Renal pelvis (tissue), 4 donors: ENCODE results near the gene SSR4. TPM values are rescaled to one million over a fixed set of nuclear protein-coding genes. Genes with fewer than 3 reads are reported as not detected.

Experiments
- DNase-seq: peaks from one replicate; pipeline ENCODE4 v3.0.0-alpha.2; 2013
- polyA plus RNA-seq, 3 donors: library from polyadenylated mRNA; unstranded; fragments of 120-200 nt; gene quantifications; one replicate each; pipeline ENCODE4 v1.2.1, GENCODE V29; 2013; ENCODE audit not compliant: insufficient read length in 3 of 3

SSR4 gene
- polyA plus RNA-seq, 3 donors: 156 to 181 (median 168) TPM

GRCh38 chrX:153765138-153766079 lies 29.1 kb upstream of the SSR4 start:
- DNase-seq: no peak

DNA sequence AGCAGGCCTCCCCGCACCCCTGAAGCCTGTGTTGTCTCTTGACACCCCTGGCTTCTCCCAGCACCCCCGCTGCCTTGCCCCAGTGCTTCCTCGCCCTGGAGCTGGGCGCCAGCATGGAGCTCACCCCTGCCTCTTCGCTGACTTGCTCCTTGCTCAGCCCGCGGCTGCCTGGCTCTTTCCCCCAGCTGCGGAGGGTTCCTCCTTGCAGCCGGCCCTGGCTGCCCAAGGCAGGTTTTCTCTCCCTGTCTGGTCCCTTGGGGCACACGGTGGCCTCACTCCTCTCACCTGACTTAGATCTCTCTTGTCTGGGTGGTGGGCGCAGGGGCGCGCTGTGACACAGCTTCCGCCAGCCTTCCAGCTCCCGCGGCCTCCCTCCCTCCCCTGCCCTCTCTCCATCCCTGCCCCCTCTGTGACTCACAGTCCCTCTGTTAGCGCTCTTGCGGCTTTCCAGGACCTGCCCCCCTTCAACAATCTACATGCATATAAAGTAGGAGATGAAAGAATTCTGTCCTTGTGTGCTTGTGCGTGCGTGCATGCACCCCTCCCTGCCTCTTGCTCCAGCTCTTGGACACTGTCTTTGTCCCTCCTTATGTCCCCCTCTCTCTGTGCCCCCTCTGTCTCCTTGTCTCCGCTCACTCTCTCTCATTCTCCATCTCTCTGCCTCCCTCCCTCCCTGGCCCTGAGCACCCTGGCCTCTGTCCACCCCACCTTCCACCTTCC lies 28.2 kb upstream of the SSR4 start:
- DNase-seq: no peak

DNA sequence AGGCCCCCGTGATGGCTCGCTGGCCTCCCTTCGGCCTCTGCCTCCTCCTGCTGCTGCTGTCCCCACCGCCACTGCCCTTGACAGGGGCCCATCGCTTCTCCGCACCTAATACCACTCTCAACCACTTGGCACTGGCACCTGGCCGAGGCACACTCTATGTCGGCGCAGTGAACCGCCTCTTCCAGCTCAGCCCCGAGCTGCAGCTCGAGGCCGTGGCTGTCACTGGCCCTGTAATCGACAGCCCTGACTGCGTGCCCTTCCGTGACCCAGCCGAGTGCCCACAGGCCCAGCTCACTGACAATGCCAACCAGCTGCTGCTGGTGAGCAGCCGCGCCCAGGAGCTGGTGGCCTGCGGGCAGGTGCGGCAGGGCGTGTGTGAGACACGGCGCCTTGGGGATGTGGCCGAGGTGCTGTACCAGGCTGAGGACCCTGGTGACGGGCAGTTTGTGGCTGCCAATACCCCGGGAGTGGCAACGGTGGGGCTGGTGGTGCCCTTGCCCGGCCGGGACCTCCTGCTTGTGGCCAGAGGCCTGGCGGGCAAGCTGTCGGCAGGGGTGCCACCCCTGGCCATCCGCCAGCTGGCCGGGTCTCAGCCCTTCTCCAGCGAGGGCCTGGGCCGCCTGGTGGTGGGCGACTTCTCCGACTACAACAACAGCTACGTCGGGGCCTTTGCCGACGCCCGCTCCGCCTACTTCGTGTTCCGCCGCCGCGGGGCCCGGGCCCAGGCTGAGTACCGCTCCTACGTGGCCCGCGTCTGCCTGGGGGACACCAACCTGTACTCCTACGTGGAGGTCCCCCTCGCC lies 27.4 kb upstream of the SSR4 start:
- no peak for DNase-seq

DNA sequence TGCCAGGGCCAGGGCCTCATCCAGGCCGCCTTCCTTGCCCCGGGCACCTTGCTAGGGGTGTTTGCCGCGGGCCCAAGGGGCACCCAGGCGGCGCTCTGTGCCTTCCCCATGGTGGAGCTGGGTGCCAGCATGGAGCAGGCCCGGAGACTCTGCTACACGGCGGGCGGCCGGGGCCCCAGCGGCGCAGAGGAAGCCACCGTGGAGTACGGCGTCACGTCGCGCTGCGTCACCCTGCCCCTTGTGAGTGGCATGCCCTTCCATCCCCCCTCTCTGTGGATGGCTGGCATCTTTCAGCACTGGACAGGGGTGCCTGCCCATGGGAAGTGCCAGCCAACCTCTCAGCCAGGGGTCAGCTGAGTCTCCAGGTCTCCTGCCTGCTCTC lies 26.8 kb upstream of the SSR4 start:
- DNase-seq: no peak

DNA sequence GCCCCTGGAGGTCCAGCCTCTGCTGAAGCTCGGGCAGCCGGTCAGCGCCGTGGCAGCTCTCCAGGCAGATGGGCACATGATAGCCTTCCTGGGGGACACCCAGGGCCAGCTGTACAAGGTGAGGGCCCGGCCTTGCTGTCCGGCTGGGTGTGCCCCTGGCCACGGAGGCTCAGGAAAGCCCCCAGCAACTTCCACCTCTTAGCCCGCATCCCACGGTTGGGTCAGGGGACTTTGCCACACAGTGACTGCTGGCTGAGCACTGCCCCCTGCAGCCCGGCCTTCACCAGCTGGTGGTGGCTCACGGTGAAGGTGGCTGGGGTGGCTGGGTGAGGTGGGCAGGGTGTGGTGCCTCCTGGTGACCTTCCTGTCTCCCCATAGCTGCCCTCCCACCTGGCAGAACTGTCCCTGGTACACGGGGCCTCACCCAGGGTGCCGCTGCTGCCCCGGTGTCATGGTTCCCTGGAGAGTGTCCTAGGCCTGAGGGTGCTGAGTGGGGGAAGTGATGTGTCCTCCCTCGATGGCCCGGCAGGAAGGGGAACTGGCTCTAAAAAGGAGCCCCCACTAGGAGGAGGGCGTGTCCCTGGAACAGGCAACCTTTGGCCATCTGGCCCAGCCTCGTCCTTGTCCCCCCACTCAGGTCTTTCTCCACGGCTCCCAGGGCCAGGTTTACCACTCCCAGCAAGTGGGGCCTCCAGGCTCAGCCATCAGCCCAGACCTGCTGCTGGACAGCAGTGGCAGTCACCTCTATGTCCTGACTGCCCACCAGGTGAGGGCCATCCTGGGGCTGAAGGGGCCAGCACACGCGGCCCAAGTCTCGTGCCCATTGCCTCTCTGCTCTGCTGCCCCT lies 25.9 kb upstream of the SSR4 start:
- no peak for DNase-seq

- DNase-seq: no peak
Measured at GRCh38 chrX:153769158-153769864, 25.2 kb upstream of the SSR4 start.

DNA sequence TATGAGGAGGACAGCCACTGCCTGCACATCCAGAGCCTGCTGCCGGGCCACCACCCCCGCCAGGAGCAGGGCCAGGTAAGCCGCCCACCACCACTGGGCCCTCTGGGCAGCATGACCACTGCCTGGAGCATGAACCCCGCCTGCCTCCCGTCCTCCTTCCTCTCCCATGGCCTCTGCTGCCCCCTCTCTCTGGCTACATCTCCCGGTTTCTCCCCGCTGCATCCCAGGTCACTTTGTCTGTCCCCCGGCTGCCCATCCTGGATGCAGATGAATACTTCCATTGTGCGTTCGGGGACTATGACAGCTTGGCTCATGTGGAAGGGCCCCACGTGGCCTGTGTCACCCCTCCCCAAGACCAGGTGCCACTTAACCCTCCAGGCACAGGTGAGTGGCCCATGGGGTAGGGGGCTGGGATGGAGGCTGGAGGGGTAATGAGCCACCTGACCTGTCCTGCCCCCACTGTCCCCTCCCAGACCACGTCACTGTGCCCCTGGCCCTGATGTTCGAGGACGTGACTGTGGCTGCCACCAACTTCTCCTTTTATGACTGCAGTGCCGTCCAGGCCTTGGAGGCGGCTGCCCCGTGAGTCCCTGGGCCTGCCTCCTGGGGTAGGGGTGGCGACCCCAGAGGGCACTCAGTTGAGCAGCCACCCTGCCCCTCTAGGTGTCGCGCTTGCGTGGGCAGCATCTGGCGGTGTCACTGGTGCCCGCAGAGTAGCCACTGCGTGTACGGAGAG lies 24.4 kb upstream of the SSR4 start:
- no peak for DNase-seq

GRCh38 chrX:153770601-153771414 lies 23.7 kb upstream of the SSR4 start:
- no peak for DNase-seq

DNA sequence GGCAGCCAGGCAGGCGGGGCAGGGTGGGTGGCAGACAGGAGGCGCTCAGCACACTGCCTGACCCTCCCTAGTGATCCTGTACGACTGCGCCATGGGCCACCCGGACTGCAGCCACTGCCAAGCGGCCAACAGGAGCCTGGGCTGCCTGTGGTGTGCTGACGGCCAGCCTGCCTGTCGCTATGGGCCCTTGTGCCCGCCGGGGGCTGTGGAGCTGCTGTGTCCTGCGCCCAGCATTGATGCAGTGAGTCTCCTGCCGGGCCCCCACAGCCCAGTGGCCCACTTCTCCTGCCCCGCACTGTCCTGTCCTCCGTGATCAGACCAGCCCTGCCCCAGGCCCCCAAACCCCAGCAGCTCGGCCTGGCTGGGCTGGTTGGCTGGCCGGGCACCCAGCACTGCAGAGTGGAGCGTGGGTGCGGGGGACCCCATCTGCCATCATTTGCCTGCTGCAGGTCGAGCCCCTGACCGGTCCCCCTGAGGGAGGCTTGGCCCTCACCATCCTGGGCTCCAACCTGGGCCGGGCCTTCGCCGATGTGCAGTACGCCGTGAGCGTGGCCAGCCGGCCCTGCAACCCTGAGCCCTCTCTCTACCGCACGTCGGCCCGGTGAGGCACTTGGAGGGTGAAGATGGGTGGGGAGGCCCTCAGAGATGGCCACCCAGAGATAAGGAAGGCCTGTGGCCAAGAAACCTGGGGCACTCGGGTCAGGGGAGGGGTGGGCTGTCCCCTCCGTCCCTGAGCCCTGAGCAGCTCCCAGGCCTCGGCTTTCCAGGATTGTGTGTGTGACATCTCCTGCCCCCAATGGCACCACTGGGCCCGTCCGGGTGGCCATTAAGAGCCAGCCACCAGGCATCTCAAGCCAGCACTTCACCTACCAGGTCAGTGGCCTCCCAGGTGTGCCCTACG lies 22.8 kb upstream of the SSR4 start:
- DNase-seq: no peak

DNA sequence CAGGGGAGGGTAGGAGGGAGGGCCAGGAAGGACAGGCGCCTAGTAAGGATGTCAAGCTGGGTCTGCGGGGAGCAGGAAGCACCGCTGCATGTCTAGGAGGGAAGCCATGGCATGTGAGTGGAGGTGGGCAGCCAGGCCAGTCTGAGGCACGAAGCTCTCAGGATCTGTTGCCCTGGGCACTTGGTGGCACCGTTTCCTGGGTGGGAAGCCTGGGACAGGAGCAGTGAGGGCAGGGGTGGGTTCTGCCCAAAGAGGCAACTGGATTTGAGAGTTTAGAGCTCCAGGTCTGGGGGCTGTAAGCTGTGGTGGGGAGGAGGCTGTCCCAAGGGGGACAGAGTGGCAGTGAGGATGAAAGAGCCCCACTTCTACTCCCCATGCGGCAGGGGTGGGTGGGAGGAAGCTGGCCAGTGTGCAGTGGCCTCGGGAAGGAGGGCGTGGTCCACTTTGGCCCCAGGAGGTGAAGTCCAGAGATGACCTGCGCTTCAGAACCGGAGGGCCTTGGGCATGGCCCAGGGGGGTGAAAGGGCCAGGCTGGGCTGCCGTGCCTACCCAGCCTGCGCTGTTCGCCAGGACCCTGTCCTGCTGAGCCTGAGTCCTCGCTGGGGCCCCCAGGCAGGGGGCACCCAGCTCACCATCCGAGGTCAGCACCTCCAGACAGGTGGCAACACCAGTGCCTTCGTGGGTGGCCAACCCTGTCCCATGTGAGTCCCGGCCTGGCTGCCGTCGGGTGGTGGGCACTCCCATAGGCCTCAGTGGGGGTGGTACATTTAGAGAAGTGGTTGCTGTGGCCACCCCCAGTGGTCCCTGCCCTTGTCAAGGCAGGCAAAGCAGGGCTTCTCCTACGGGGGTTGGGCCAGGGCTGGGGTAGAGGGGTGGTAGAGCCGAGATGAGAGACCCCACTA lies 21.9 kb upstream of the SSR4 start:
- DNase-seq: no peak

- no peak for DNase-seq
Measured at GRCh38 chrX:153773218-153773611, 21.3 kb upstream of the SSR4 start.

DNA sequence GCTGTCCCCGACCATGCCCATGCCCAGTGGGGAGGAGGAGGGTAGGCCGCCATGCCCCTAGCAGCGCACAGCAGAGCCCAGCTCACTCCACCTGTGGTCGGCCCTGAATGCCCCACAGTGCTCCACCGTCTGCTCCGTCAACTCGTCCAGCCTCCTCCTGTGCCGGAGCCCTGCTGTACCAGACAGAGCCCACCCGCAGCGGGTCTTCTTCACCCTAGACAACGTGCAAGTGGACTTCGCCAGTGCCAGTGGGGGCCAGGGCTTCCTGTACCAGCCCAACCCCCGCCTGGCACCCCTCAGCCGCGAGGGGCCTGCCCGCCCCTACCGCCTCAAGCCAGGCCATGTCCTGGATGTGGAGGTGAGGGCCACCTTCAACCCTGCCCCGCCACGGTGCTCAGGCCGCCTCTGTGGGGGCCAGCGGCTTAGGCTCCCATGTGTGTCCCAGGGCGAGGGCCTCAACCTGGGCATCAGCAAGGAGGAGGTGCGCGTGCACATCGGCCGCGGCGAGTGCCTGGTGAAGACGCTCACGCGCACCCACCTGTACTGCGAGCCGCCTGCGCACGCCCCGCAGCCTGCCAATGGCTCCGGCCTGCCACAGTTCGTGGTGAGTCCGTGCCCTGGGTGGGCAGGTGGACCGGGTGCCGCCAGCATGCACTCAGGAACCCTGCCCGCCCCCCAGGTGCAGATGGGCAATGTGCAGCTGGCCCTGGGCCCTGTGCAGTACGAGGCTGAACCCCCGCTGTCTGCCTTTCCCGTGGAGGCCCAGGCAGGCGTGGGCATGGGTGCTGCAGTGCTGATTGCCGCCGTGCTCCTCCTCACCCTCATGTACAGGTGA lies 20.5 kb upstream of the SSR4 start:
- DNase-seq: no peak

GRCh38 chrX:153774576-153775292 lies 19.7 kb upstream of the SSR4 start:
- DNase-seq: no peak

DNA sequence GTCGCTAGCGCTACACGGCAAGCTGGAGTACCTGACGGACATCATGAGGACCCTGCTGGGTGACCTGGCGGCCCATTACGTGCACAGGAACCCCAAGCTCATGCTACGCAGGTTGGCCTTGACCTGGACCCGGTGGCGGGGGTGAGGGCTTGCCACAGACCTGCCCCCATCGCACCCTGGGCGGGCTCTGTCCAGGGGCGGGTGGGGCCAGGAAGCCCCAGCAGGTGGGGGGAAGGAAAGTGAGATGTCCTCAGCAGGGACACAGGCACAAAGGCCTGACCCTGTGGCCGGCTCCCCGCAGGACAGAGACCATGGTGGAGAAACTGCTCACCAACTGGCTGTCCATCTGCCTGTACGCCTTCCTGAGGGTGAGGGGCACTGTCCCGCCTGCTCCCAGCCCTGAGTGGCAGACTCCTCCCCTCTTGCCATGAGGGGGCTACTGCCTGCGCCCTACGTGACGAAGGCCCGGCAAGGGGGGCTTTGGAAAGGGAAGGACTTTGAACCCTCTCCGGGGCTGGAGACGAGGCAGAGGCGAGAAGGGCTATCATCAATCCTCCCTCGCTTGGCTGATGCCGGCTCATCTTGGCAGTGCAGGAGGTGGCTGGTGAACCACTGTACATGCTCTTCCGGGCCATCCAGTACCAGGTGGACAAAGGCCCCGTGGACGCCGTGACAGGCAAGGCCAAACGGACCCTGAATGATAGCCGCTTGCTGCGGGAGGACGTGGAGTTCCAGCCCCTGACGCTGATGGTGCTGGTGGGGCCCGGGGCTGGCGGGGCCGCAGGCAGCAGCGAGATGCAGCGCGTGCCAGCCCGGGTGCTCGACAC lies 19.0 kb upstream of the SSR4 start:
- DNase-seq: no peak
